ENCODE measurements around the gene EFCAB9.
A peak's percentile ranks its signal among the peaks of the same experiment; 100 is the strongest.
"Not testable (repeated sequence)": the region's sequence is repeated elsewhere in the genome, so short reads cannot be mapped to it uniquely, and the experiment has no call there.

The EFCAB9 gene

DNA sequence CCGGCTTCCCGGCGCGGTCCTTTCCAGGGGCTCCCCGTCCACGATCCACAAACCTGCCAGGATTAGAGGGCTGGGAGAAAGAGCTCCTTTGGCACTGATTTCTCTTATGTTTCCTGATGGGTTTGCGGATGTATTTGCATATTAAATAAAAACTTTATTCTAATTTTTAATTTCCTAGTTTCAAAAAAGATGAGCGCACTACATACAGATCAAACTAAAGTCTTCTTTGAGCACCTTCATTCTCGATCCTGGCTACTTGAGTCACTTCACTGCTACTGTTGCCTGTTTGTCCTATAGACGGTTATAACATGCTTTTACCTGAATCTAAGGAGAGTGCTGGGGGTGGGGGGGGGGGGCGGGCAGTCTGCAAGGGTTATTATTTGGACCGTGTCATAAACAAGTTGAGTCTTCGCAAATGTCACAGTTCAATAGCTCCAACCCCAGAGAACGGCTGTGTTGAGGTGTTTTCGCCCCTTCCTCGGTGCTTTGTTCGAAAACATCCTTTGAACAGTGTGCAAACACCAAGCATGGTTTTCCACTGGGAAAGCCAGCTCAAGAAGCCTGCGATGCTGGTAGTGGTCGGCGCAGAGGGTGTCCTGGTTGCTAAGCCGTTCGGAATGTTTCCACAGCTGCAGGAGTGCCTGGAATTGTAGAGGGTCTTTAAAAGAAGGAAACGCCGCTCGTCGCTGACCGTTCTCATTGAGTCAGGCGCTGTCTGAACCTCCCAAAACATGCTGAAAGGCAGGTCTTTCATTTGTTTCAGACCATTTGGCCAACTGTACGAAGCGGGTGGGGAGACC lies 4.9 kb upstream of the EFCAB9 start:
- DNase-seq (ENCODE audit: low read depth in 2 of 2): no peak

DNA sequence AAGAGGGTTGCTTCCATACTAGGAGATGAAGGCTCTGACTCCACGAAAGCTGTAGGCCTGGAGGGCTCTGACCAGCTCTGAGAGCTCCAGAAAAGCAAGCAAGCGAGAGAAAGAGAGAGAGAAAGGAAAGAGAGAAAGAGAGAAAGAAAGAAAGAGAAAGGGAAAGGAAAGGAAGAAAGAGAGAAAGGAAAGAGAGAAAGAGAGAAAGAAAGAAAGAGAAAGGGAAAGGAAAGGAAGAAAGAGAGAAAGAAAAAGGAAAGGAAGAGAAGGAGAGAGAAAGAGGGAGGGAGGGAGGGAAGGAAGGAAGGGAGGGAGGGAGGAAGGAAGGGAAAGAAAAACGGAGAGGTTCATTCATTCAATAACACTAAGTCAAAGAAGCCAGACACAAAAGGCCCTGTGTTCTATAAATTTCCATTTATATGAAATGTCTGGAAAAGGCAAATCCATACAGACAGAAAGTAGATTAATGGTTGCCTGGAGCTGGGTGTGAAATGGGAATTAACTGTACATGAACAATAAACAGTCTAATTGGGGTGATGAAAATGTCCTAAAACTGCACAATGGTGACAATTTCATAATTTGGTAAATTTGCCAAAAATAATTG lies 4.2 kb upstream of the EFCAB9 start:
- no peak for DNase-seq (ENCODE audit: low read depth in 2 of 2)

GRCh38 chr5:172194985-172195774 lies 1.2 kb downstream of the EFCAB9 start:
- DNase-seq (ENCODE audit: low read depth in 2 of 2): no peak

GRCh38 chr5:172197775-172198174 lies 3.8 kb downstream of the EFCAB9 start:
- not testable (repeated sequence) for DNase-seq (ENCODE audit: low read depth in 2 of 2)

GRCh38 chr5:172199446-172199845 lies 5.5 kb downstream of the EFCAB9 start:
- DNase-seq (ENCODE audit: low read depth in 2 of 2): no peak

DNA sequence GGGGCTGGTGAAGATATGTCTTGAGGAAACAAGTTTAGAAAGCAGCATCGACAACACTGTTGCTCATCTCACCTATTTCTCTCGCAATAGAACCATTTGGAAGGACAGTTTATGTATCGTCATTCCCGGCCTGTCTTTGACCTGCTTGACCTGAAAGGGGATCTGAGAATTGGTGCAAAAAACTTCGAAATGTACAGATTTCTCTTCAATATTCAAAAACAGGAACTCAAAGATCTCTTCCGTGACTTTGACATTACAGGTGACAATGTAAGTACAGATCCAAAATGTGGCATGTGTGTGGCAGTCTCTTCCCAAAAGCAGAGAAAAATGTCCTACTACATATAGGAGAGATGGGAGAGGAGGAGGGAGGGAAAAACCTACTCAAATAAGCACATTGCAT lies 6.5 kb downstream of the EFCAB9 start:
- DNase-seq (ENCODE audit: low read depth in 2 of 2): no peak

DNA sequence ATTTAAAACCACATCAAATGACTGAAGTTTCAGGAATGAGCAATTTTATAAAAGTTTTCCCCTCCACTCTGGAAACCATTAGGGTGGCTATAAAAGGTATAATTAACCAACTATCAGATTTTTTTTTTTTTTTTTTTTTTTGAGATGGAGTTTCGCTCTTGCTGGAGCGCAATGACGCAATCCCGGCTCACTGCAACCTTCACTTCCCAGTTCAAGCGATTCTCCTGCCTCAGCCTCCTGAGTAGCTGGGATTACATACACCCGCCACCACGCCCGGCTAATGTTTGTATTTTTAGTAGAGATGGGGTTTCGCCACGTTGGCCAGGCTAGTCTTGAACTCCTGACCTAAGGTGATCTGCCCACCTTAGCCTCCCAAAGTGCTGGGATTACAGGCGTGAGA lies 12.0 kb downstream of the EFCAB9 start:
- DNase-seq (ENCODE audit: low read depth in 2 of 2): not testable (repeated sequence)

DNA sequence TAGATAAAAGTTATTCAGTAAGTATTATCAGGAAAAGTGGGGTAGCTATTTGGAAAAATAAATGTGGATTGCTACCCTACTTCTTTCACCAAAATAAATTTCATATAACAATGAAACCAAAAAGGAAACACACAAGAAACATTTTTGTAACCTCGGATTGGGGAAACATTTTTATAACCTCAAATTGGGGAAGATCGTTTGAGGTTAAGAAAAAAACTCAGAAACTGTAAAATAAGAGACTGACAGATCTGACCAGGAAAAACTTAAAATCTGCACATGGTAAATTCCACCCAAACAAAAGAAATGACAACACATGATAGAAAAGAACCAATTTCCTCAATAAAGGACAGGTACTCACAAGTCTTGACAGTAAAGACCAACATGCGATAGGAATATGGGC lies 13.5 kb downstream of the EFCAB9 start:
- no peak for DNase-seq (ENCODE audit: low read depth in 2 of 2)

DNA sequence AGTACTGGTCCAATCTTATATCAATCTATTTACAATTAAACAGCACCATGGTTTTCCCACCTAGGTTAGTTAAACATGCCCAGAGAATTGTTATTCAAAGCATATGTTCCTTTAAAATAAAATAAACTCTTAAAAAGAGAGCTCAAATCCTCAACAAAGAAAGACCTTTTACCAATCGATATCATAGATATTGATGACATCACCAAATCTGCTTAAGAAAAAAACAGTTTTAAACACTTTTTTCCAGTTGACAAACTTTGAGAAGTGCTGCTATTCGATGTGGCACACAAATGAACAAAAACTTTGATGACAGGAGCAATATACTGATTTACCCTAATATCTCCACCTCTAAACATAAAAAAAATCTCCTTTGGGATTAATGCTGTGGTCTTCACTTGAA lies 15.7 kb downstream of the EFCAB9 start:
- no peak for DNase-seq (ENCODE audit: low read depth in 2 of 2)

GRCh38 chr5:172211676-172212075 lies 17.7 kb downstream of the EFCAB9 start:
- no peak for DNase-seq (ENCODE audit: low read depth in 2 of 2)

GRCh38 chr5:172213126-172213525 lies 19.2 kb downstream of the EFCAB9 start:
- no peak for DNase-seq (ENCODE audit: low read depth in 2 of 2)

DNA sequence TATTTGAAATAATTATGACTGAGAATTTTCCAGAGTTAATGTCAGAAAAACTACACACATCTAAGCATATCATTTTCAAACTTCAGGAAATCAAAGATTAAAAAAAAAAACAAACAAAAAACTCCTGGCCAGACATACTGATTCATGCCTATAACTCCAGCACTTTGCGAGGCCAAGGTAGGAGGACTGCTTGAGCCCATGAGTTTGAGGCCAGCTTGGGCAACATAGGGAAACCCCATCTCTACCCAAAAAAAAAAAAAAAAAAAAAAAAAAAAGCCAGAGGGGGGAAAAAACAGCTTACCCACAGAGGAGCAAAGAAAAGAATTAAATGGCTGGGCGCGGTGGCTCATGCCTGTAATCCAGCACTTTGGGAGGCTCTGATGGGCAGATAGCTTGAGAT lies 22.4 kb downstream of the EFCAB9 start:
- no peak for DNase-seq (ENCODE audit: low read depth in 2 of 2)

DNA sequence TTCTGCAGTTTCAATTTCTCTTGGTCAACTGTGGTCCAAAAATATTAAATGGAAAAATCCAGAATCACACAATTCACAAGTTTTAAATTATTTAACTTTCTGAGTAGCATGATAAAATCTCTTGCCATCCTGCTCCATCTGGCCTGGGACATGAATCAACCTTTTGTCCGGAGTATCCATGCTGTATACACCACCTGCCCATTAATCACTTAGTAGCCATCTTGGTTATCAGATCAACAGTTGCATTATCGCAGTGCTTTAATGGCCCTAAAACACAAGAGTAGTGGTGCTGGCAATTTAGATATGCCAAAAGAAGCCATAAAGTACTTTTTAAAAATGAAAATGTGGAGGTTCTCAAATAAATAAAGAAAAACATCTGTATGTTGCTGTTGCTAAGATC lies 25.3 kb downstream of the EFCAB9 start:
- no peak for DNase-seq (ENCODE audit: low read depth in 2 of 2)

GRCh38 chr5:172223901-172224873 lies 30.2 kb downstream of the EFCAB9 start:
- peak; percentile 5 to 27 for DNase-seq (ENCODE audit: low read depth in 2 of 2)

- no peak for DNase-seq (ENCODE audit: low read depth in 2 of 2)
Observed at GRCh38 chr5:172224996-172225395, 31.0 kb downstream of the EFCAB9 start.

DNA sequence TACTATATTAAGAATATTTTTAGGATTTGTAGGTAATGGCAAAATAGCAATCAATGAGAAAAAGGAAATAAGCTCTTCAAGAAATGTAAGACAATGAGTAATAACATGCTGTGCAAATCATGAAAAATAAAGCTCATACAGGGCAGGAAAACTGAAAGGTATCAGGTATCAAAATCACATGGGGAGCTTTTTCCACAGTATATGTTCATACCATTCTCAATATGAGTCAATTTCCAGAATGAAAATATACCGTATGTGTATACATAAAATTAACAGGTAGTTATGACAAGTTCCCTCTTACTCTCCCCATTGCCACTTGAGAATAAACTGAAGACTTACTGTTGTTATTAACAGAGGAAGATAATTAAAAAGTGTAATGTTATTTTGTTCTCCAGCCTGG lies 35.9 kb downstream of the EFCAB9 start:
- no peak for DNase-seq (ENCODE audit: low read depth in 2 of 2)

- DNase-seq (ENCODE audit: low read depth in 2 of 2): no peak
Observed at GRCh38 chr5:172234031-172234430, 40.1 kb downstream of the EFCAB9 start.

- no peak for DNase-seq (ENCODE audit: low read depth in 2 of 2)
Observed at GRCh38 chr5:172235132-172235780, 41.3 kb downstream of the EFCAB9 start.

DNA sequence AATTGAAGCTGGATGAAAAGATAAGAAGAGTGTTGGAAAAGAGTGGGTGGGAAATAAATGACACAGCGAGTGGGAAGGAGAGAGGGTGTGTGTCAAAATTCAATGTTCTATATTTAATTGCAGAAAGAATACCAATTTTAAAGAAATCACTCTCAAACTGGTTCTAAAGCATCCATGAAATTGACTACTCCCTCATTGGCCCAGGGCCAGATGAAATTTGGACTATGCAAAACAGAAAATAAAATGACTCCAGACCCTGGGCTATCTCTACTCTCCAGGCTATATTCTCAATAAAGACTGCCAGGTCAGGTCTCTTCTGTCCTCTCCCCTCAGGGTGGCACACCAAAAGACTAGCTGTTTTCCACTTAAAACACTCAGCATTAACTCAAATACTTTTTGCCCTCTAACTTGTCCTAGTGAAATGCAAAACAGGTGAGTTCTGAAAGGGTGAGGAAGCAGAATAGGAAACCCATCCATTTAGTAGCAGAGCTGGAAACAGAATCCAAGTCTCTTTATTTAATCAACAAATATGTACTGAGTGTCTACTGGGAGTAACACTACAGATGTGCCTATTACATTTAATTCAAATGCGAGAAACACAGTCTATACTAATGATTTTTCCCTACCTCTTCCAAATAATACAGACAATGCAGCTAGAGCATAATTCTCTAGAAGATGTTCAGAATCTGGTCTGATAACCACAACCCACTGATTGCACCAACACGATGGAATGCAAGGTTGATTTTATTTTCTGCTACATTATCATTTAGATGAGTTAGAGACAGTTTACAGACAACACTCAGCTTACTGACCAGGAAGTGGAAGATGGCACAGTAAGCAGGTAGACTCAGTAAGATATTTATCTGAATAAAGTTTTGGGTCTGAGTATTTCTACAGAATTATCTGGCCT lies 42.1 kb downstream of the EFCAB9 start:
- DNase-seq (ENCODE audit: low read depth in 2 of 2): no peak

DNA sequence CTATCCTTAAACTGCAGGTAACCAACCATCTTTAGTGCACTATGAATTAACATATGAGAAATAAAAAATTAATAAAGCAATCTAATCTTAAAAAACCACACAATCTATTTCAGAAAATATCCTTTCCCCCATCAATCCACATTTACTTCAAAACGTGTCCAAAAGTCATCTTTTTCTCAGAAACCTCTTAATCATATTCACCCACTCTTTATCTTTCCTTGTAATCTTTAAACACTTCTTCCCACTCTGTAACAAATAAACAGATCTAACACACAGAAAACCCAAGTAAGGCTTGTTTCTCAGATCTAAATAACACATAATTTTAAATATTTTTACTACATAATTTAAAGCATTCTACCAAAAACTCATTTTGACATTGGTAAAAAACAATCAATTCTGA lies 44.4 kb downstream of the EFCAB9 start:
- no peak for DNase-seq (ENCODE audit: low read depth in 2 of 2)
